Cerebellar cortex (tissue), 1 donor: ENCODE measurements around the gene RNF151.
"Not testable (repeated sequence)": the region's sequence is repeated elsewhere in the genome, so short reads cannot be mapped to it uniquely, and the experiment has no call there.

ENCODE experiments used
- DNase-seq: peaks from one replicate; pipeline ENCODE4 v3.0.0-alpha.2; 2015; ENCODE audit warnings: low spot score

Gene RNF151

GRCh38 chr16:1960665-1961630 lies 5.7 kb upstream of the RNF151 start:
- peak; percentile 82 for DNase-seq

- peak; percentile 57 for DNase-seq
These were observed 5.0 kb upstream of the RNF151 start for GRCh38 chr16:1961651-1962067.

GRCh38 chr16:1962161-1963153 lies 4.2 kb upstream of the RNF151 start:
- not testable (repeated sequence) for DNase-seq

DNA sequence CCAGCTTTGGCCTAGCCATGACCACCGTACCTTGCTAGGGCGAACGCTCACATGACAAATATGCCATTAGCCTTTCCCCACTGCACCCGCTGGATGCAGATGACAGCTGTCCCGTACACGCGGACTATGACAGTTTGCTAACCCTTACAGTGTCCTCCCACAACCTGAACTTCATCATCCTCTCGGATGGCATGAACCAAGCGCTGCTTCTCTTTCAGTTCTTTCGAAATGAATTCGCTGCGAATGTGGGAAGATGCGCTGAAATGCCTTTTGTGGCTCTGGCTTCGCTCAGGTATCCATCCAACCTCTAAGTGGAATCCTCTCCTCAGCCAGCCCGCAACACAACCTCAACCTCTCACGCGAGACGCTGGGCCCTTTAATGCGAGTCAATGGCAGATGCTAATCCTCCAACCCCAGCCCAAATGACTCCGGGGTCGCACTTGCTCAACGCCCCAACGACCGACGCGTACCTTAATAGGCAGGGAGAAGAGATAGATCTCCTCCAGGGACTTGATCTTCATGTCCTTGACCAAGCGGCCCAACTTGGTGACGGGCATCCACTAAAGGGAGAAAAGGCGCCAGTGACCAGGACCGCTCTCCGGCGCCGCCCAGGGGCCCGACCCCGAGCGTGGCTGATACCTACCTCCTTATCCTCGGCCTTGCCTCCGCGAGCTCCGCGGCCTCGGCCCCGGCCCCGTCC lies 2.7 kb upstream of the RNF151 start:
- peak; percentile 52 for DNase-seq

DNA sequence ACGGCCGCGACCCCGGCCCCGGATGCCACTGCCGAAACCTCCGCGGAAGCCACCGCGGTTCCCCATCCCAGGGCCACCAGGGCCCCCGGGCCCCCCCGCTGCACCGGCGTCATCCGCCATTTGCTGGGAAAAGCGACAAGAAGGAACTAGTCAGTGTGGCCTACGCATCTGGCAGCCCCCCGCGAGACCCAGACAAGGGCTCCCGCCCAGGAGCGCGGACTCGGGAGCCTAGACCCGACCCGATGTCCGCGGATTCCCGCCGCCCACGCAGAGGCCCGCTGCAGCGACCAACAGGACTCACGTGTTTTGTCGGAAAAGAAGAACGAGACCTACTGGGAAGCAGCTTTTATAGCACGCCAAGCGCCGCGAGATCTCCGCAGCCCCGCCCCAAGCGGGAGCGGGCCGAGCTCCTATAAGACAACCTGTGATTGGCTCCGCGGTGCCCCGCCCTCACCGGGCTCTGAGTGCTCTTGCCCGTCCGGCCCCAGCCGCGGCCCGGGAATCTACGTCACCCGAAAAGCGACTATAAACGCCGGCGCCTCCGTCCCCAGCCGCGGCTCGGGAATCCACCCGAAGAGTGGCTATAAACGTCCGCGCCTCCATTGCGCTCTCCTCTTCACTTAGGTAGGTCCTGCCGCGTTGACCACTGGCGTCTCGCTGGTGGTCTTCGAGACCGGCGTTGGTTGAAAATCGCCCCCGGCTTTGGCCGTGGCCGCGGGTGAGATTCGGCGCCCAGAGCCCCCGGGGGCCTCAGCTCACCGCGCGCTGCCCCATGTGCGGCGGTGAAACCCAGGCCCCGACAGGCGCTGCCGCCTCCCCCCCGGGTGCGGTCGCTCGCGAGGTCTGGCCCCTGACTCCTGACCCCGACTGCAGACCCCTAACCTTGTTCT lies 1.9 kb upstream of the RNF151 start, which contains the start of gene RPS2:
Gene RPS2 (minus strand): TSS at position 321 of the 890 bp plus-strand sequence. CDS start 201 bp downstream, at position 120.
- DNase-seq, result peak; percentile 99

GRCh38 chr16:1965396-1966001 lies 1.2 kb upstream of the RNF151 start:
- no peak for DNase-seq

DNA sequence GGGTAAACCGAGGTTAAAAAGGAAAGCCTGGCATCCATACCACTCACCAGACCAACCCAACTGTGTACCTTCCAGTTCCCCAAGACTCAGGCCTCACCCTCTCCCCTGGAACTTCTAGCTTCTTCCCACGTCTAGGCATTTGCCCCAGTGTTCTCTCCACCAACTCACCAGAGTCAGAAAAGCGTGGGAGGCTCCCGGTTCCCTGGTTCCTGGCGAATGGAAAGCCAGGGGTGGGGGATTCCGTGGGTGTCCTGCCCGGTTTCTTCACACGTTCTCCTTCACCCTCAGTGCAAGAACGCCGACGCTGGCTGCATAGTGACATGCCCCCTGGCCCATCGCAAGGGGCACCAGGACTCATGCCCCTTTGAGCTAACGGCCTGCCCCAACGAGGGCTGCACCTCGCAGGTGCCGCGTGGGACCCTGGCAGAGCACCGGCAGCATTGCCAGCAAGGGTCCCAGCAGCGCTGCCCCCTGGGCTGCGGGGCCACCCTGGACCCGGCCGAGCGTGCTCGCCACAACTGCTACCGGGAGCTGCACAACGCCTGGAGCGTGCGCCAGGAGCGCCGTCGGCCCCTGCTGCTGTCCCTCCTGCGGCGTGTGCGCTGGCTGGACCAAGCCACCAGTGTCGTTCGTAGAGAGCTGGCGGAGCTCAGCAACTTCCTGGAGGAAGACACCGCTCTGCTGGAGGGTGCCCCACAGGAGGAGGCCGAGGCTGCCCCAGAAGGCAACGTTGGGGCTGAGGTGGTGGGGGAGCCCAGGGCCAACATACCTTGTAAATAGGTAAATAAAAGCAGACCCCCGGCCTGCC lies 1.7 kb downstream of the RNF151 start:
- DNase-seq, result no peak

DNA sequence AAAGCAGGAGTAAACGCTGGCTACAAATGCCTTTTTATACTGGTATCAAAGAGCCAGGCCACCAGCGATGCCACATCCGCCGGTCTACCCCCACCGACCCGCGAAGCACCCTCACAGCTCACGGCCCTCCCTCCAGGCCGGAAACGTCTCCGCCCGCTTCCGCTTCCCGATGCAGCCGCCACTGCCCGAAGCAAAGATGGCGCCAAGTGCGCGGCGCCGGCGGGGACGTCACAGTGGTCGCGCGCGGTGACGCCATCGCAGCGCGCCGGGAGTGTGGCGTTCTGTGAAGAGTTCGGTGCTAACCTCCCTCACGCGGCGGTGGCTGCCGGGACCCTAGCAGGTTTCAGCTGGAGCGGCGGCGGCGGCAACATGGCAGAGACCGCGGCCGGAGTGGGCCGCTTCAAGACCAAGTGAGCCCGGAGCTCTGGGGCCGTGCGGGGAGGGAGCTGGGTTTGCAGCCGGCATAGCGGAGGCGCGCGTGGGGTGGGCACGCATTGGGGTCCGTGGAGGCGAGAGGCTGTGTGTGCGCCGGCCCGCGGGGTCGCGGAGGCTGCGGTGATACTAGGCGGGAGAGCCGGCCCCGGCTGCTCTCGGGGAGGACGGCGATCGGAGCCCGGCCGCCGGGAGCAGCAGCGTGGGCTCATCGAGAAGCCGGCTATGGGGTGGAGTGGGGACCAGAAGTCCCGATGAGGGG lies 5.3 kb downstream of the RNF151 start, which contains the start of gene TBL3:
Gene TBL3 (plus strand): TSS at position 258 of the 694 bp plus-strand sequence. CDS start 112 bp downstream, at position 370.
- DNase-seq, result peak; percentile 89

DNA sequence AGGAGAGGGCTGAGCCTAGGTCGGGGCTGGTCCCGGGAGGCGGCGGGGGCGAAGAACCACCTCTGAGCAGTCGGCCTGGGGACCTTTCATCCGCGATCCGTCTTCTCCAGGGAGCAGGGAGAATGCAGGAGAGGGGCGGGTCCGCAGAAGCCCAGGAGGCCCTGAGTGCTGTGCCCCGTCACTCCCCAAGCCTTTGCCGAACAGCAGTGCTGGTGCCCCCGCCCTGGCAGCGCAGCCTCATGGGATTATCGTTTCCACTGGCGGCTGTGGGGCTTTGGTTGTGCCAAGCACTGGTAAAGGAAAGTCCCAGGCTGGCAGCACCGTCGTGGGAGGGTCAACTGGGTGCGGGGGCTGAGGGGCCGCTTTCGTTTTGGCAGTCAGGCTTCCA lies 5.8 kb downstream of the RNF151 start:
- no peak for DNase-seq

GRCh38 chr16:1973461-1974156 lies 7.0 kb downstream of the RNF151 start:
- DNase-seq, result no peak

DNA sequence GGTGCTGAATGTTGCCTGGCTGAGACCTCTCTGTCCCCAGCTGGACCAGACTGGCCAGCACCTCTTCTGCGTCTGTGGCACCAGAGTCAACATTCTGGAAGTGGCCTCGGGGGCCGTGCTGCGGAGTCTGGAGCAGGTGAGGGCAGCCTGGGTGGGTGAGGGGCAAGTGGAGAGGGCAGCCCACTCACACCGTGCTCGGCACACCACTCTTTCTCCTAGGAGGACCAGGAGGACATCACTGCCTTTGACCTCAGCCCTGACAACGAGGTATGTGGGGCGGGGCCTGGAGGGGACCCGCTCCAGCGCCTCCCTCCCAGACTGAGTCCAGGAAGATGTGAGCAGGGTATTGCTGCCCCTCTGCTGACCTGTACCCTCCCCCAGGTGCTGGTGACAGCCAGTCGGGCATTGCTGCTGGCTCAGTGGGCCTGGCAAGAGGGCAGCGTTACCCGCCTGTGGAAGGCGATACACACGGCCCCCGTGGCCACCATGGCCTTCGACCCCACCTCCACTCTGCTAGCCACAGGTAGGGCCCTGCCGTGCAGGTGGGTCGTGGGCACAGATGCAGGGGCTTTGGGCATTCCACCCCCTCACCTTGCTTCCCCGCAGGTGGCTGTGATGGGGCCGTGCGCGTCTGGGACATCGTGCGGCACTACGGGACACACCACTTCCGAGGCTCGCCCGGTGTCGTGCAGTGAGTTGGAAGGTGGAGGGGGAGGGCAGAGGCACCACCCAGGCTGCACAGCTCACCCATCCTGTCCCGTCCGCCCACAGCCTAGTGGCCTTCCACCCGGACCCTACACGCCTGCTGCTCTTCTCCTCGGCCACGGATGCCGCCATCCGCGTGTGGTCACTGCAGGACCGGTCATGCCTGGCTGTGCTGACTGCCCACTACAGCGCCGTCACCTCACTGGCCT lies 7.8 kb downstream of the RNF151 start:
- no peak for DNase-seq

DNA sequence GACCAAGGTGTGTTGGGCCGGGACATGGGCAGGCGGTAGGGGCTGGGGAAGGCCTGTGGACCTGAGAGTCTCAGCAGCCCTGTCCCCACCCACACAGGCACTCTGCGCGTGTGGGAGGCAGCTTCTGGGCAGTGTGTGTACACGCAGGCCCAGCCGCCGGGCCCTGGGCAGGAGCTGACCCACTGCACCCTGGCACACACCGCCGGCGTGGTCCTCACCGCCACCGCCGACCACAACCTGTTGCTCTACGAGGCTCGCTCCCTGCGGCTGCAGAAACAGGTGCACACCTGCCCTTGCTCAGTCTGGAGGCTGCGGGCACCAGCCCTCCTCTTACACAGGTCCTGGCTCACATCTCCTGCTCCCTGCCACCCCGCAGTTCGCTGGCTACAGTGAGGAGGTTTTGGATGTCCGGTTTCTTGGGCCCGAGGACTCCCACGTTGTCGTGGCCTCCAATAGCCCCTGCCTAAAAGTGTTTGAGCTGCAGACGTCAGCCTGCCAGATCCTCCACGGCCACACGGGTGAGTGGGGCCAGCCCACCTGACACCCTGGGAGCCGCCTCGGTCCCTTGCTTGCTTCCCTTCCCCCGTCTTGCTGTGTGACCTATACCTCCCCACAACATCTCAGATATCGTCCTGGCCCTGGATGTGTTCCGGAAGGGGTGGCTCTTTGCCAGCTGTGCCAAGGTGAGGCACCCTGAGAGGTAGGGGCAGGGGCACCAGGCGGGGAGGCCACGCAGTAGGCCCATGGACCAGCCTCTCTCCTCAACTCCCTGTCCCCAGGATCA lies 9.0 kb downstream of the RNF151 start:
- no peak for DNase-seq

GRCh38 chr16:1976216-1976520 lies 9.5 kb downstream of the RNF151 start:
- DNase-seq, result no peak

DNA sequence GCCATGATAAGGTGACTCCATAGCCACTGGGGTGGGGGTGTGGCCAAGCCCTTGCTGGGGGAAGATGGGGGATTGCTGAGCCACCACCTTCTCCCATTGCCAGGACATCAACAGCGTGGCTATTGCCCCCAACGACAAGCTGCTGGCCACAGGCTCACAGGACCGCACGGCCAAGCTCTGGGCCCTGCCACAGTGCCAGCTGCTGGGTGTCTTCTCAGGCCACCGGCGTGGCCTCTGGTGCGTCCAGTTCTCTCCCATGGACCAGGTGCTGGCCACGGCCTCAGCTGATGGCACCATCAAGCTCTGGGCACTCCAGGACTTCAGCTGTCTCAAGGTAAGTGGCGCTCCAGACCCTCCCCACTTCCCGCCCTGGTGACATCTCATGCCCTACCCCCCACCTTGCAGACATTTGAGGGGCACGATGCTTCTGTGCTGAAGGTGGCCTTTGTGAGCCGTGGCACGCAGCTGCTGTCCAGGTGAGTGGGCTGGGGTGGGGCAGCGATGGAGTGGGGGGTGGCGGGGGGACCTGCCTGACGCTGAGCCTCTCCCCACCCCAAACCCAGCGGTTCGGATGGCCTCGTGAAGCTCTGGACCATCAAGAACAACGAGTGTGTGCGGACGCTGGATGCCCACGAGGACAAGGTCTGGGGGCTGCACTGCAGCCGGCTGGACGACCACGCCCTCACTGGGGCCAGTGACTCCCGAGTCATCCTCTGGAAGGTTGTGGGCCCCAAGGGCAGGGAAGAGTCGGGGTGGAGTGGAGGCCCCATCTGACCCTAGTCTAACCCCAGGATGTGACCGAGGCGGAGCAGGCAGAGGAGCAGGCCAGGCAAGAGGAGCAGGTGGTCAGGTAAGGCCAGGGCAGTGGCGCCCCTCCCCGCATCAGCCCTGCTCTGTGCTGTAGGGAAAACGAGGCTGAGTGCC lies 10.6 kb downstream of the RNF151 start:
- DNase-seq, result no peak

- no peak for DNase-seq
These were observed 11.2 kb downstream of the RNF151 start for GRCh38 chr16:1977875-1978268.
